Stimulated activated CD4-positive, alpha-beta T cell treated with anti-CD3 and anti-CD28 coated beads, Interleukin-4, amount 100 ng/mL, for 24 hours (primary cell): ENCODE results near the gene MLLT3.

Experiments used
- DNase-seq: peaks from one replicate; pipeline ENCODE4 v3.0.0-alpha.2; 2020

The MLLT3 gene

GRCh38 chr9:20373263-20373662, 249.0 kb downstream of the MLLT3 start:
- DNase-seq: no peak

- DNase-seq: no peak
These were observed 252.9 kb downstream of the MLLT3 start for GRCh38 chr9:20369391-20369790.

- DNase-seq: no peak
These were observed 254.4 kb downstream of the MLLT3 start for GRCh38 chr9:20367855-20368254.

- DNase-seq: no peak
These were observed 257.3 kb downstream of the MLLT3 start for GRCh38 chr9:20364959-20365358.

GRCh38 chr9:20363233-20363632, 259.1 kb downstream of the MLLT3 start:
- no peak for DNase-seq

GRCh38 chr9:20361656-20362570, 260.4 kb downstream of the MLLT3 start:
- no peak for DNase-seq

GRCh38 chr9:20361229-20361628, 261.1 kb downstream of the MLLT3 start:
- no peak for DNase-seq

GRCh38 chr9:20358207-20358606, 264.1 kb downstream of the MLLT3 start:
- DNase-seq: peak; percentile 26

GRCh38 chr9:20357037-20357432, 265.3 kb downstream of the MLLT3 start:
- DNase-seq: no peak

GRCh38 chr9:20356403-20357036, 265.8 kb downstream of the MLLT3 start:
- peak; percentile 67 for DNase-seq

GRCh38 chr9:20355022-20355421, 267.3 kb downstream of the MLLT3 start:
- no peak for DNase-seq

GRCh38 chr9:20353931-20354652, 268.2 kb downstream of the MLLT3 start:
- no peak for DNase-seq

GRCh38 chr9:20353524-20353923, 268.8 kb downstream of the MLLT3 start:
- DNase-seq: no peak

GRCh38 chr9:20352591-20352990, 269.7 kb downstream of the MLLT3 start:
- DNase-seq: no peak

- DNase-seq: no peak
These were observed 270.6 kb downstream of the MLLT3 start for GRCh38 chr9:20351715-20352114.

- no peak for DNase-seq
These were observed 272.7 kb downstream of the MLLT3 start for GRCh38 chr9:20349568-20349967.

GRCh38 chr9:20343325-20343724, 279.0 kb downstream of the MLLT3 start:
- no peak for DNase-seq

- DNase-seq: no peak
These were observed 281.8 kb downstream of the MLLT3 start for GRCh38 chr9:20340511-20340861.

- no peak for DNase-seq
These were observed 286.5 kb downstream of the MLLT3 start for GRCh38 chr9:20335668-20336332.

GRCh38 chr9:20333991-20334390, 288.3 kb downstream of the MLLT3 start:
- no peak for DNase-seq

- no peak for DNase-seq
These were observed 291.1 kb downstream of the MLLT3 start for GRCh38 chr9:20331095-20331685.

GRCh38 chr9:20330688-20331087, 291.6 kb downstream of the MLLT3 start:
- DNase-seq: no peak

GRCh38 chr9:20326516-20326915, 295.8 kb downstream of the MLLT3 start:
- no peak for DNase-seq
